ENCODE measurements around the gene ABCB6. TPM values are rescaled to one million over a fixed set of nuclear protein-coding genes. Genes with fewer than 3 reads are reported as not detected.
A peak's percentile ranks its signal among the peaks of the same experiment; 100 is the strongest.

Gene ABCB6
- total RNA-seq, 1 donor from 2014 or later = 27.5 TPM

GRCh38 chr2:219177552-219178376 is 41.0 kb downstream of the ABCB6 start, which contains the start of gene RETREG2:
Gene RETREG2, plus strand, starts transcription at chr2:219178275. Its CDS starts 78 bp downstream, at chr2:219178353.
- peaks cover 25% of the 10 kb centered on the region for H3K36me3 Mint-ChIP-seq (ENCODE audit: unreplicated experiment)
- H3K27me3 Mint-ChIP-seq (ENCODE audit: unreplicated experiment) = no peaks in the 10 kb centered on the region
- no peaks in the 10 kb centered on the region for H3K9me3 Mint-ChIP-seq (ENCODE audit: unreplicated experiment)
- TF ChIP-seq, protein P1, sequence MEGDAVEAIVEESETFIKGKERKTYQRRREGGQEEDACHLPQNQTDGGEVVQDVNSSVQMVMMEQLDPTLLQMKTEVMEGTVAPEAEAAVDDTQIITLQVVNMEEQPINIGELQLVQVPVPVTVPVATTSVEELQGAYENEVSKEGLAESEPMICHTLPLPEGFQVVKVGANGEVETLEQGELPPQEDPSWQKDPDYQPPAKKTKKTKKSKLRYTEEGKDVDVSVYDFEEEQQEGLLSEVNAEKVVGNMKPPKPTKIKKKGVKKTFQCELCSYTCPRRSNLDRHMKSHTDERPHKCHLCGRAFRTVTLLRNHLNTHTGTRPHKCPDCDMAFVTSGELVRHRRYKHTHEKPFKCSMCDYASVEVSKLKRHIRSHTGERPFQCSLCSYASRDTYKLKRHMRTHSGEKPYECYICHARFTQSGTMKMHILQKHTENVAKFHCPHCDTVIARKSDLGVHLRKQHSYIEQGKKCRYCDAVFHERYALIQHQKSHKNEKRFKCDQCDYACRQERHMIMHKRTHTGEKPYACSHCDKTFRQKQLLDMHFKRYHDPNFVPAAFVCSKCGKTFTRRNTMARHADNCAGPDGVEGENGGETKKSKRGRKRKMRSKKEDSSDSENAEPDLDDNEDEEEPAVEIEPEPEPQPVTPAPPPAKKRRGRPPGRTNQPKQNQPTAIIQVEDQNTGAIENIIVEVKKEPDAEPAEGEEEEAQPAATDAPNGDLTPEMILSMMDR (IDR thresholded peaks at IDR 0.05) = peak; percentile 46
- H3K4me3 Mint-ChIP-seq (ENCODE audit: unreplicated experiment) = peak within 1 kb of the TSS; percentile 89
- peak within 1 kb of the TSS; percentile 100 for H3K27ac Mint-ChIP-seq (ENCODE audit: unreplicated experiment)
- peak; percentile 94 for DNase-seq (ENCODE audit: extremely low spot score, unreplicated experiment)
- H3K4me1 Mint-ChIP-seq (ENCODE audit: unreplicated experiment) = peaks cover 24% of the 10 kb centered on the region

- Mint-ChIP-seq H3K27ac (ENCODE audit: unreplicated experiment) (peak within 1 kb of the TSS; percentile 100), H3K4me3 (ENCODE audit: unreplicated experiment) (peak within 1 kb of the TSS; percentile 89), H3K4me1 (ENCODE audit: unreplicated experiment) (peaks cover 24% of the 10 kb centered on the region), H3K9me3 (ENCODE audit: unreplicated experiment) (no peaks in the 10 kb centered on the region), H3K27me3 (ENCODE audit: unreplicated experiment) (no peaks in the 10 kb centered on the region), H3K36me3 (ENCODE audit: unreplicated experiment) (peaks cover 28% of the 10 kb centered on the region)
- DNase-seq (ENCODE audit: extremely low spot score, unreplicated experiment) = peak; percentile 93
- TF ChIP-seq, protein P1 (IDR thresholded peaks at IDR 0.05) = no peak
Observed at GRCh38 chr2:219176818-219177551, 41.8 kb downstream of the ABCB6 start, which contains the start of gene CNPPD1. Gene CNPPD1, minus strand, starts transcription at chr2:219176925. Its CDS starts 97 bp downstream, at chr2:219176828.

DNA sequence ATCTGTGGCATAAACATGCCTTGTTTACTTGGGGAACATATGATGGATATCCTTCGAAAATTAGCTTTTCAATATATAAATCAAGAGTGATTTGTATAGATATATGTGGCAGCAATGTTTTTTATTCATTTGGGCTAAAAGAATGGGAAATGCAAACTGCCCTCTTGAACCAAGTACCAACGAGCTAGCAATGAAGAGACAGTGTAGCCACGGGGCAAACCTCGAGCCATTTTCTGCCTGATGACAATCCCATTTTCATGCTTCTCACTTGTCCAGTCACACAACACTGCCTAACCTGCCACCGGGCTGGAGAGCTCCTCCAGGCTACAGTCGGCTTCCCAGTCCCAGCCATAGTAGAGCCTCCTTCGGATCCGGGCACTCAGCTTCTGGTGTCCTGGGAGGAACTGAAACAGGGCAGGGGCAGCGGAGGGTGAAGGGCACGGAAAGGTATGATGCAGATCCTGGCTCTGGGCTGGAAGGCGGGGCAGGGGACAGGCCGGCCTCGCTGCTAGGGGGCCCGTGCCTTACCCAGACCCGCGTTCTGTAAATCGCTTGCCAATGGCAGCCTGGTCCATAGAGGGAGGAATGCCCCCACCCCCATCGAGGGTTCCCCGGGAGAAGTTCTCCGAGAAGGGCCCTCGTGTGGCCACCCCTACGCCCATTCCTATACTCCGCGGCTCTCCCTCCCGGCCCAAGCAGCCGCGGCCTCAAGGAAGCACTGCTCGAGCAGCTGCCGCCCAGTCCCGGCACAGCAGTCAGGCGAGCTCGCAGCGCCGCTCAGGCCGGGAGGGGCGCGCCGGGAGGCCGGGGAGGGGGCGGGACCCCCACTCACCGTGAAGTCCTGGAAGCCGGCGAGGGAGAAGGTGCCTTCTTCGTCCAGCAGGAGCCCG is 42.6 kb downstream of the ABCB6 start:
- peaks cover 26% of the 10 kb centered on the region for H3K36me3 Mint-ChIP-seq (ENCODE audit: unreplicated experiment)
- H3K9me3 Mint-ChIP-seq (ENCODE audit: unreplicated experiment) = no peaks in the 10 kb centered on the region
- peak overlapping the region; percentile 89 for H3K4me3 Mint-ChIP-seq (ENCODE audit: unreplicated experiment)
- DNase-seq (ENCODE audit: extremely low spot score, unreplicated experiment) = no peak
- TF ChIP-seq, protein P1 (IDR thresholded peaks at IDR 0.05) = peak; percentile 28
- peak overlapping the region; percentile 67 for H3K27ac Mint-ChIP-seq (ENCODE audit: unreplicated experiment)
- H3K4me1 Mint-ChIP-seq (ENCODE audit: unreplicated experiment) = peaks cover 27% of the 10 kb centered on the region
- no peaks in the 10 kb centered on the region for H3K27me3 Mint-ChIP-seq (ENCODE audit: unreplicated experiment)

DNA sequence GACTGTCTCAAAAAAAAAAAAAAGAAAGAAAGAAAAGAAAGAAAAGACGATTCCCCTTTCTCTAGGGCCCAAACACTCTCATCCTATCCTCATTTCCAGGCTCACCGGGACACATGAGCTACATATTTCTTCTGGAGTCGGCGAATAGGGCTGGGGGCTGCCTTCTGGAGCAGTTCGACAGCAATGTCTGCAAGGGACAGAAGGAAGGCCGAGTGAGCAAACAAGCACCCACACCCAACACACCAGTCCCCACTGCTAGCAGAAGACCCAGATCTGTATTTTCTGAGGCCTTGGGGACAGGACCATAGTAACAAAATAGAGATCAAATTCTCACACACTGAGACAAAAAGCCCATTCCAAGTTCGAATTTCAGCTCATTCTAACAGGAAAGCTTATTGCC is 43.3 kb downstream of the ABCB6 start:
- TF ChIP-seq, protein P1 (IDR thresholded peaks at IDR 0.05) = no peak
- Mint-ChIP-seq H3K27me3 (ENCODE audit: unreplicated experiment) (no peaks in the 10 kb centered on the region), H3K4me3 (ENCODE audit: unreplicated experiment) (peak overlapping the region; percentile 89), H3K36me3 (ENCODE audit: unreplicated experiment) (peaks cover 19% of the 10 kb centered on the region), H3K27ac (ENCODE audit: unreplicated experiment) (no peak overlapping the region), H3K9me3 (ENCODE audit: unreplicated experiment) (no peaks in the 10 kb centered on the region), H3K4me1 (ENCODE audit: unreplicated experiment) (peaks cover 32% of the 10 kb centered on the region)
- no peak for DNase-seq (ENCODE audit: extremely low spot score, unreplicated experiment)

Measured in osteocyte (in vitro differentiated cells).